Esophagus muscularis mucosa (tissue), 3 donors: ENCODE data around the gene PLEKHM1.

ENCODE experiments used
- POLR2A ChIP-seq: fragments of 450-650 bp; IDR thresholded peaks from one replicate; pipeline ENCODE4 v1.6.1; 2017; ENCODE audit warnings: antibody characterized with exemption, moderate library complexity, mild to moderate bottlenecking, low read depth
- TF ChIP-seq, protein P1 (sequence below), 3 experiments: fragments of 200-600 bp in 2 of 3; fragments of 450-650 bp in 1 of 3; sonication (generic) in 2 of 3; IDR thresholded peaks; one replicate each; pipeline ENCODE4 v1.5.1; 2017 to 2019; ENCODE audit warnings: antibody characterized with exemption in 3 of 3, mild to moderate bottlenecking in 2 of 3, moderate library complexity in 1 of 3

- no peak for TF ChIP-seq POLR2A
- TF ChIP-seq, protein P1, sequence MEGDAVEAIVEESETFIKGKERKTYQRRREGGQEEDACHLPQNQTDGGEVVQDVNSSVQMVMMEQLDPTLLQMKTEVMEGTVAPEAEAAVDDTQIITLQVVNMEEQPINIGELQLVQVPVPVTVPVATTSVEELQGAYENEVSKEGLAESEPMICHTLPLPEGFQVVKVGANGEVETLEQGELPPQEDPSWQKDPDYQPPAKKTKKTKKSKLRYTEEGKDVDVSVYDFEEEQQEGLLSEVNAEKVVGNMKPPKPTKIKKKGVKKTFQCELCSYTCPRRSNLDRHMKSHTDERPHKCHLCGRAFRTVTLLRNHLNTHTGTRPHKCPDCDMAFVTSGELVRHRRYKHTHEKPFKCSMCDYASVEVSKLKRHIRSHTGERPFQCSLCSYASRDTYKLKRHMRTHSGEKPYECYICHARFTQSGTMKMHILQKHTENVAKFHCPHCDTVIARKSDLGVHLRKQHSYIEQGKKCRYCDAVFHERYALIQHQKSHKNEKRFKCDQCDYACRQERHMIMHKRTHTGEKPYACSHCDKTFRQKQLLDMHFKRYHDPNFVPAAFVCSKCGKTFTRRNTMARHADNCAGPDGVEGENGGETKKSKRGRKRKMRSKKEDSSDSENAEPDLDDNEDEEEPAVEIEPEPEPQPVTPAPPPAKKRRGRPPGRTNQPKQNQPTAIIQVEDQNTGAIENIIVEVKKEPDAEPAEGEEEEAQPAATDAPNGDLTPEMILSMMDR (IDR thresholded peaks at IDR 0.05), result no peak
These were observed 58.8 kb downstream of the PLEKHM1 start for GRCh38 chr17:45431531-45432404.
